ENCODE results near the gene UGT3A1.

DNA sequence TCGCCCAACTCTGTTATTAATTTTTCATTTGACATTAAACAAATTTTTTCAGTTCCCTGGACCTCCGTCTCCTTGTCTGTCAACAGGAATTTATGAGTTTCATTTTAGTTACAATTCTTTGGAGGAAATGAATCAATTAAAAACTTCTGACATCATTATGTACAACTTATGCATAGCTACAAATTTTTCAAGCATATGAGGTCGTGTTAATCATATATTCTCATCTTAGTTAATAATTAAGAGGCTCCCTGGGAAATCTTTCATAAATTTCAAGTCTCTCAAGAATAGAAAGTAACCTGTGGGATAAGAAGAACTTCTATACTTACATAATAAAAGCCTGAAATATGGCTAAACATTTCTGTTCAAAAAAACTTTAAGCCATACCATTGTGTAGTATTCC, 3.4 kb downstream of the UGT3A1 start:
- no peak for TF ChIP-seq RARB (CRISPR knock-in tag; IDR thresholded peaks at IDR 0.05)
- no peak for TF ChIP-seq ESRRG (CRISPR knock-in tag; IDR thresholded peaks at IDR 0.05)
- TF ChIP-seq TCF4 (CRISPR knock-in tag; IDR thresholded peaks at IDR 0.05; ENCODE audit: borderline replicate concordance), result no peak
